ENCODE results near the gene WDR4. TPM values are rescaled to one million over a fixed set of nuclear protein-coding genes. Genes with fewer than 3 reads are reported as not detected.

The WDR4 gene
- total RNA-seq, 1 donor from 2014 or later: 22.5 TPM

GRCh38 chr21:42837421-42838211 lies 41.7 kb downstream of the WDR4 start:
- Mint-ChIP-seq H3K9me3 (ENCODE audit: low read depth) (no peaks in the 10 kb centered on the region), H3K4me1 (ENCODE audit: low read depth) (peaks cover 5% of the 10 kb centered on the region), H3K4me3 (ENCODE audit: low read depth) (no peak overlapping the region), H3K36me3 (ENCODE audit: insufficient read depth) (peaks cover 3% of the 10 kb centered on the region), H3K27me3 (peaks cover 8% of the 10 kb centered on the region), H3K27ac (no peak overlapping the region)
- no peak for TF ChIP-seq CTCF (IDR thresholded peaks at IDR 0.05; ENCODE audit: unreplicated experiment)
- DNase-seq (ENCODE audit: low spot score, unreplicated experiment): no peak

- Mint-ChIP-seq H3K4me3 (ENCODE audit: low read depth) (no peak overlapping the region), H3K27ac (no peak overlapping the region), H3K36me3 (ENCODE audit: insufficient read depth) (peaks cover 3% of the 10 kb centered on the region), H3K4me1 (ENCODE audit: low read depth) (peaks cover 5% of the 10 kb centered on the region), H3K27me3 (peaks cover 8% of the 10 kb centered on the region), H3K9me3 (ENCODE audit: low read depth) (no peaks in the 10 kb centered on the region)
- peak; percentile 6 for DNase-seq (ENCODE audit: low spot score, unreplicated experiment)
- no peak for TF ChIP-seq CTCF (IDR thresholded peaks at IDR 0.05; ENCODE audit: unreplicated experiment)
These were observed 42.5 kb downstream of the WDR4 start for GRCh38 chr21:42836767-42837301.

- Mint-ChIP-seq H3K4me1 (ENCODE audit: low read depth) (peaks cover 5% of the 10 kb centered on the region), H3K27me3 (peaks cover 8% of the 10 kb centered on the region), H3K36me3 (ENCODE audit: insufficient read depth) (peaks cover 3% of the 10 kb centered on the region), H3K9me3 (ENCODE audit: low read depth) (no peaks in the 10 kb centered on the region), H3K27ac (no peak overlapping the region), H3K4me3 (ENCODE audit: low read depth) (no peak overlapping the region)
- no peak for DNase-seq (ENCODE audit: low spot score, unreplicated experiment)
- TF ChIP-seq CTCF (IDR thresholded peaks at IDR 0.05; ENCODE audit: unreplicated experiment): no peak
These were observed 43.0 kb downstream of the WDR4 start for GRCh38 chr21:42836402-42836666.

- Mint-ChIP-seq H3K4me3 (ENCODE audit: low read depth) (no peak overlapping the region), H3K27ac (no peak overlapping the region), H3K9me3 (ENCODE audit: low read depth) (no peaks in the 10 kb centered on the region), H3K36me3 (ENCODE audit: insufficient read depth) (peaks cover 3% of the 10 kb centered on the region), H3K27me3 (peaks cover 8% of the 10 kb centered on the region), H3K4me1 (ENCODE audit: low read depth) (peaks cover 5% of the 10 kb centered on the region)
- no peak for TF ChIP-seq CTCF (IDR thresholded peaks at IDR 0.05; ENCODE audit: unreplicated experiment)
- no peak for DNase-seq (ENCODE audit: low spot score, unreplicated experiment)
These were observed 43.5 kb downstream of the WDR4 start for GRCh38 chr21:42835611-42836401.

- Mint-ChIP-seq H3K9me3 (ENCODE audit: low read depth) (no peaks in the 10 kb centered on the region), H3K27me3 (peaks cover 8% of the 10 kb centered on the region), H3K4me3 (ENCODE audit: low read depth) (no peak overlapping the region), H3K4me1 (ENCODE audit: low read depth) (peaks cover 5% of the 10 kb centered on the region), H3K27ac (no peak overlapping the region), H3K36me3 (ENCODE audit: insufficient read depth) (peaks cover 3% of the 10 kb centered on the region)
- no peak for TF ChIP-seq CTCF (IDR thresholded peaks at IDR 0.05; ENCODE audit: unreplicated experiment)
- DNase-seq (ENCODE audit: low spot score, unreplicated experiment): no peak
These were observed 44.1 kb downstream of the WDR4 start for GRCh38 chr21:42835211-42835610.

Data from progenitor cell of endocrine pancreas (in vitro differentiated cells).